SH-SY5Y (cell line): Measurements from ENCODE around the gene GTF2IRD1.

Experiments used
- GATA2 ChIP-seq: IDR thresholded peaks from 2 replicates; pipeline ENCODE4 v1.6.1; 2011; ENCODE audit warnings: mild to moderate bottlenecking, low read depth, low read length
- GATA3 ChIP-seq: IDR thresholded peaks from 2 replicates; pipeline ENCODE4 v1.6.1; 2011; ENCODE audit warnings: low read depth, mild to moderate bottlenecking, low read length, moderate library complexity

DNA sequence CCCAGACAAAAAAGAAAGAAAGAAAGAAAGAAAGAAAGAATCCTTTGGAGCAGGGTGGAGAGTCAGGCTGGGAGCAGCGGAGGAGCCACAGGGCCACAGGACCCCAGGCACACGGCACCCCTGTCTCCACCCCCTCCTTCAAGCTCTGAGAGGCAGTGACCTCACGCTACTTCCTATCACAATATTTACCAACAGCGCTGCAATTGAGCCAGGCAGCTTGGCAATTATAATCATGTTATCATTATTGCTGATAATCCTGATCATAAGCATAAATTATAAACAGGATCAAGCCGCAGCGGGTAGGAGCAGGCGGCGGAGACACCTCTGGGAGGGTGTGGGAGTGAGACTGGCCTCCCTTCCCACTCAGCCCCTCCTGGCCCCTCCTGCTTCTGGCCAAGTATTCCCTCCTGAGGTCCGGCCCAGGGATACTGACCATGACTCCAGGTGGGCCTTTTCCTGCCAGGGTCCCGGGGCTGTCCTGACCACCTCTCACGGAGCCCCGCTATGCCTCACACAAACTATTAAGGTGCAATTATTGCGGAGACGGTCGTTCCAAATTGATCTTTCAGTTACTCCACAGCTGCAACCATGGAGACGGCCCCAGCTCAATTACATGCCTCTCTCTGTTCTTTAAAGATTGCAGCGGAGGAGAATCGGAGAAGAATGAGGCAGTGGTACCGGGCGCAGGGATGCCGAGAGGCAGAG lies 10.0 kb upstream of the GTF2IRD1 start:
- TF ChIP-seq GATA3 (no peak), GATA2 (no peak)
